NT2/D1 (cell line): ENCODE measurements around the gene EPB41L4A.

Source experiments
- DNase-seq: peaks from one replicate; pipeline ENCODE4 v3.0.0-alpha.2; 2011; ENCODE audit warnings: low read depth, low spot score
- H3K27me3 ChIP-seq: 2 replicates; pipeline ENCODE4 v1.6.0; 2011; ENCODE audit warnings: mild to moderate bottlenecking; ENCODE audit not compliant: insufficient read length, insufficient read depth
- H3K36me3 ChIP-seq: 2 replicates; pipeline ENCODE4 v1.6.1; 2011; ENCODE audit warnings: mild to moderate bottlenecking, low read length, mixed read lengths; ENCODE audit not compliant: insufficient read depth, insufficient read length
- H3K4me1 ChIP-seq: 2 replicates; pipeline ENCODE4 v1.5.1; 2011; ENCODE audit not compliant: insufficient read depth, insufficient read length
- H3K4me3 ChIP-seq: 2 replicates; pipeline ENCODE4 v1.5.1; 2011; ENCODE audit warnings: low read depth; ENCODE audit not compliant: insufficient read length
- H3K9ac ChIP-seq: 2 replicates; pipeline ENCODE4 v1.6.0; 2011; ENCODE audit warnings: low read depth; ENCODE audit not compliant: insufficient read length
- H3K9me3 ChIP-seq: 2 replicates; pipeline ENCODE4 v1.5.1; 2011; ENCODE audit warnings: mild to moderate bottlenecking, low read length; ENCODE audit not compliant: insufficient read depth
- SUZ12 ChIP-seq: IDR thresholded peaks from 2 replicates; pipeline ENCODE4 v1.6.1; 2011; ENCODE audit not compliant: insufficient read length, insufficient read depth; ENCODE audit errors: extremely low read depth
- YY1 ChIP-seq: IDR thresholded peaks from 2 replicates; pipeline ENCODE4 v1.6.1; 2011; ENCODE audit not compliant: insufficient read length, insufficient read depth
- ZNF274 ChIP-seq: IDR thresholded peaks from 2 replicates; pipeline ENCODE4 v1.6.1; 2011; ENCODE audit warnings: mild to moderate bottlenecking, low read depth, low read length

The EPB41L4A gene

DNA sequence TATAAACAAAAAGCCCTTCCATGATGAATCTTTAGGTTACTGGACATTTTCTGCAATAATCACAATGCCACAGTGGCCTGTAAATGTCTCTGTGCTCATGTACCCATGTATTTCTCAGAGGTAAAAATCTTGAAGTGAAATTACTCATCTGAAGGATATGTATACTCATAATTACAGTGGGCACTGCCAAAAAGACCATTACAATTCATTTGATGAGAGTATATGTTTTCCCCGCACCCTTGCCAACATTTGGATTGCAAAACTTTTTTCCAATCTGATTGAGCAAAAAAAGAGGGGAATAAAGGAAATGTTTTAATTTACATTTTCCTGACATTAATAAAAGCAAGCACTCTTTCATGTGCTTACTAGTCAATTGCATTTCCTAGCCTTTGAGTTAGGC is 110.5 kb downstream of the EPB41L4A start:
- Histone ChIP-seq H3K4me3 (no peak overlapping the region), H3K9ac (no peak overlapping the region), H3K27me3 (no peaks in the 10 kb centered on the region), H3K4me1 (no peaks in the 10 kb centered on the region), H3K36me3 (no peaks in the 10 kb centered on the region), H3K9me3 (no peaks in the 10 kb centered on the region)
- TF ChIP-seq YY1, result no peak
- TF ChIP-seq ZNF274, result no peak
- TF ChIP-seq SUZ12, result no peak
- no peak for DNase-seq

DNA sequence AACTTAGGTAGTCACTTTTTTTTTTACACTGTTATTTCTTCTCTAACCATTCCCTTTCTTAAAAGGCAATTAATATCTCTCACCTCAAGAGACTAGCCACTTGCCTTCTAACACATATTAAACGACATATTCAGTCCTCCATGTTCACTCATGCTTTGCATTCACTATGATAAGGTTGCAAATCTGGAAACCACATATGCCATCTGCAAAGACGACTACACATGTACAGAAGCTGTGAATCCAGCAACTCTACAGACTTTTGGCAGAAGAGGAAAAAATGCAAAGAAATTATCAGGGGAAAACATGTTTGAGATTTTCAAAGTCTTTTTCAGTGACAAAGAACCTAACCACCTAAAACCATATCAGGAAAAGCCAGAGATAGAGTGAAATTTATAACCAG is 112.1 kb downstream of the EPB41L4A start:
- Histone ChIP-seq H3K4me1 (no peaks in the 10 kb centered on the region), H3K9ac (no peak overlapping the region), H3K27me3 (no peaks in the 10 kb centered on the region), H3K36me3 (no peaks in the 10 kb centered on the region), H3K9me3 (no peaks in the 10 kb centered on the region), H3K4me3 (no peak overlapping the region)
- no peak for DNase-seq
- TF ChIP-seq ZNF274 (no peak), SUZ12 (no peak), YY1 (no peak)

DNA sequence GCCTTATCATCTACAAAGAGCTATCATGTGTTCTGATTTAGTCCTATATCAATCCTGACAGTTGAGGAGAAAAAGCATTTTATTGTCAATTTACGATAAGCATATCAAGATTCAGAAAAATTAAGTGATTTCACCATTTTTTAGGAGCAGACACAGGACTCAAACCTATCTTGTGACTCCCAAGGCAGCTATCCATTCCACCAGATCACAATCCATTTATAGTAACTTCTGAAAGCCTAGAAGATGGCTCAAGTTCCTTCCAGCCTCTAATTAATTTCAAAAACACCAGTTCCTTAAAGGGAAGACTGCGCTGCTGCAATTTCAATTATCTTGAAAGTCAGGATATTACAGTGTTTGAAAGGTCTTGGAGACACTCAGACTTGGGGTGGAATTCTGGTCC is 114.3 kb downstream of the EPB41L4A start:
- Histone ChIP-seq H3K27me3 (no peaks in the 10 kb centered on the region), H3K4me1 (no peaks in the 10 kb centered on the region), H3K36me3 (no peaks in the 10 kb centered on the region), H3K9me3 (no peaks in the 10 kb centered on the region; the same call in 1 of the 2 replicates), H3K9ac (no peak overlapping the region), H3K4me3 (no peak overlapping the region)
- TF ChIP-seq SUZ12, result no peak
- TF ChIP-seq ZNF274, result no peak
- no peak for TF ChIP-seq YY1
- no peak for DNase-seq

DNA sequence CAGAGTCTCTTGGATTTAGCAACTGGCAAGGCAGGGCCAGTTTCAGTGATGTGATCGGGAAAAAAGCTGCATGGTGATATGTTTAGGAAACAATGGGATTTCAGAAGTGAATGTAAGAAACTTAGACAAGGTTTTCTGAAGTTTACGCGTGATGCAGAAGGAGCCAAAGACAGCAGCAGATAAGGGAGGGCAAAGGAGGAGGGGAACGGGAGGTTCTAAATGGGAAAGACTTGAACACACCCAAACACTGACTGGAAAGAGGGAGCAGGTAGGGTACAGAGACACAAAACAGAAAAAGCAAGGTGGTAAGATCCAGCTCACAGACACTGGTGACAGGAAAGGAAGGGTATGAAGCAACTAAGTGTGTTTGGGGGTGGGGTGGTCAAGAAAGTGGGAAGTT is 115.4 kb downstream of the EPB41L4A start:
- no peak overlapping the region for H3K4me3 ChIP-seq
- no peak overlapping the region for H3K9ac ChIP-seq
- TF ChIP-seq ZNF274 (no peak), YY1 (no peak), SUZ12 (no peak)
- H3K4me1 ChIP-seq, result no peaks in the 10 kb centered on the region
- no peaks in the 10 kb centered on the region for H3K36me3 ChIP-seq
- no peaks in the 10 kb centered on the region; the same call in 1 of the 2 replicates for H3K9me3 ChIP-seq
- H3K27me3 ChIP-seq, result no peaks in the 10 kb centered on the region
- DNase-seq, result no peak

DNA sequence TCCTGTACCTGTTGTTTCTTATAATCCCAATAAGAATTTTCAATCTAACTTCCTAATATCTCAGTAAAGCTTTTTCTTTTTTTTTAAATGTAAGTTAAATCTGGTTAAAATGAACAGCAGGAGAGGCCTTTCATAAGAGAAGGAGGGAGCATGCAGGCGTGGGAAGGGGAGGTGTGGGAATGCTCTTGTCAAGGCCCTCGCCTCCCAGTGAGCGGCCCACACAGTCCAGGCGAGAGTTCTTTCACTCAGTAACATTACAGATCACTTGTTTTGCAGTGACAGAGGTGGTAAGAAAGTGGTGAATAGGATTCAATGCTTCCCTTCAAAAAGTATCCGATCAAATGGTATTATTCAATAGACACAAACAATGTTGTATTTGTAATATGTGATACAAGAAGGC is 125.0 kb downstream of the EPB41L4A start:
- no peak overlapping the region for H3K4me3 ChIP-seq
- no peak for TF ChIP-seq SUZ12
- TF ChIP-seq ZNF274, result no peak
- no peak for TF ChIP-seq YY1
- no peaks in the 10 kb centered on the region for H3K36me3 ChIP-seq
- no peak for DNase-seq
- no peak overlapping the region for H3K9ac ChIP-seq
- H3K27me3 ChIP-seq, result no peaks in the 10 kb centered on the region
- no peaks in the 10 kb centered on the region for H3K4me1 ChIP-seq
- H3K9me3 ChIP-seq, result no peaks in the 10 kb centered on the region

DNA sequence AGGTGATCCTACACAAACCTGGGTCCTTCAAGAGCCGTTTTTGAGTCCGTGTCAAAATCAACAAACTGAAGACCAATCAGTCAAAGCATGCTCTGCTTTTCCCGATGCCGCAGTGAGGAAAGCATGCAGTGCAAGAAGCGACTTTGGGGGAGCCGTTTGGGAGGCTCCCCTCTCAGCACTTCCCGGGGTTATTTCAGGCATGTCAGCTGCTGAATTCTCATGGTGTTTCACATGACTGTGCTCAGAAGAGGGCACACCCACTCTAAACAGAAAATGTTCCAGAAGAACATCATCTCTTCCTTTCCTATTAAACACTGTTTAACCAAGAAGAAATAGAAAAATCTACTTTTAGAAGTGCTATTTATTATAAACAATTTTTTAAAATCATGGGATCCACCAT is 125.5 kb downstream of the EPB41L4A start:
- no peak for DNase-seq
- Histone ChIP-seq H3K9me3 (no peaks in the 10 kb centered on the region), H3K4me1 (no peaks in the 10 kb centered on the region), H3K9ac (no peak overlapping the region), H3K27me3 (no peaks in the 10 kb centered on the region), H3K36me3 (no peaks in the 10 kb centered on the region), H3K4me3 (no peak overlapping the region)
- no peak for TF ChIP-seq SUZ12
- TF ChIP-seq ZNF274, result no peak
- no peak for TF ChIP-seq YY1

DNA sequence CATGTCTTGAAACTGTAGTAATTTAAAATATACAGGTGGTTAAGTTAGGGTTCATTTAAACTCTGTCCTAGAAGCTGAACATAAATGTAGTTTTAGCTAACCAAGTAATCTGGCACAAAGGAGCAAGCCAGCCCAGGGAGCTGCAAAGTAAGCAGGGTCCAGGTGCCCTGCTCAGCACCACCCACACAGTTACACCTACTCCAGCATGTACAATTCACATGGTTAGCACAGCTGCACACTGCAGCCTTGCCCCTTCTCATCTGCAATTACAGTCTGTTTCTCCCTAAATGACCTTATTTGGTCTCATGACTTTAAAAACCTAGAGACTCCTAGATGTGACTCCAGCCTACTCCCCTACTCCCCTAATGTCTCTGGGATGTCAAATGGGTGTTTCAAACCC is 128.4 kb downstream of the EPB41L4A start:
- no peak for DNase-seq
- Histone ChIP-seq H3K4me1 (no peaks in the 10 kb centered on the region), H3K4me3 (no peak overlapping the region), H3K36me3 (no peaks in the 10 kb centered on the region), H3K9ac (no peak overlapping the region), H3K27me3 (no peaks in the 10 kb centered on the region), H3K9me3 (no peaks in the 10 kb centered on the region)
- TF ChIP-seq SUZ12 (no peak), YY1 (no peak), ZNF274 (no peak)

DNA sequence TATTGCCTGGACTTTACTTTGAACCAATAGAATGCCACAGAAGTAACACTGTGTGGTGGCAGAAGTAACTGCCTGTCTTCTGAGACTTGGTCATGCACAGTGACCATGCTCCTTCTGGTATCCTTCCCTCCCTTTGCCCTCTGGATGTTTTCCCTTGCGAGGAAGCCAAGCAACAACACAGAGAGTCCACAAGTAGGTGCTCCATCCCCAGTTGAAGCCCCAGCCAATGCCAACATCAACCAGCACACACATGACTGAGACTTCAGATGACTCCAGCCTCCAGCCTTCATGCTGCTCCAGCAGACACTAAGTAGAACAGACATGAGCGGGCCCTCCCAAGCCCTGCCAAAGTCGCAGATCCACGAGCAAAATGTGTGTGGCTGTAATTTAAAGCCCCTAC is 129.6 kb downstream of the EPB41L4A start:
- no peak for DNase-seq
- H3K27me3 ChIP-seq, result no peaks in the 10 kb centered on the region
- TF ChIP-seq ZNF274, result no peak
- TF ChIP-seq YY1, result no peak
- TF ChIP-seq SUZ12, result no peak
- no peak overlapping the region for H3K9ac ChIP-seq
- H3K4me1 ChIP-seq, result no peaks in the 10 kb centered on the region
- H3K36me3 ChIP-seq, result no peaks in the 10 kb centered on the region
- no peaks in the 10 kb centered on the region for H3K9me3 ChIP-seq
- no peak overlapping the region for H3K4me3 ChIP-seq
